GM21576 (cell line): ENCODE measurements around the gene ZNF487.
"Not testable (repeated sequence)": the region's sequence is repeated elsewhere in the genome, so short reads cannot be mapped to it uniquely, and the experiment has no call there.

ENCODE experiments used
- ATAC-seq: cut with Tn5 transposase; IDR thresholded peaks from one replicate; pipeline ENCODE4 v1.9.1; 2021; ENCODE audit warnings: mild to moderate bottlenecking, moderate library complexity; ENCODE audit not compliant: unreplicated experiment

Gene ZNF487

DNA sequence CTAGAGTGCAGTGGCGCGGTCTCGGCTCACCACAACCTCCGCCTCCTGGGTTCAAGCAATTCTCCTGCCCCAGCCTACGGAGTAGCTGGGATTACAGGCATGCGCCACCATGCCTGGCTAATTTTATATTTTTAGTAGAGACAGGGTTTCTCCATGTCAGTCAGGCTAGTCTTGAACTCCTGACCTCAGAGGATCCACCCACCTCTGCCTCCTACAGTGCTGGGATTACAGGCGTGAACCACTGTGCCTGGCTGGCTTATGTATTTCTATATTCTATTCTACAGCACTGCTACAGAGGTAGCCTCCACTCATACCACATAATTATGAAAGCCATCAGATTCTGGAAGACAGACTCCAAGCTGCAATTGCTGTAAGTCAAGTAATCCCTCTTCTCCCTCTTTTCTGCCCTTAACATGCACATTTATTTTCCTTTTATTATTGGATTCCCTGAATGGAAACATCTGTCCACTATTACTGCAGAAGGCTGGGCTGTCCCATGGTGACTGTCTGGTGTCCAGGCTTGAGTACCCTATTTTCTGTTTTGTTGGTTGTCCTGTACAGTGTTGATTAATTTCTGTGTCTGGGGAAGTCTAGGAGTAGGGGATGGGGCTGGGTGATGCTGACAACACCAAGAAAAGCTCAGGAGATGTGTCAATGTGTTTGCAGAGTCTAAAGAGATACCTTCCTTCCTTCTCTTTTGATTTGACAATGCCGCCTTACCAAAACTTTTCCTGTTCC is 5.8 kb upstream of the ZNF487 start:
- ATAC-seq: no peak

DNA sequence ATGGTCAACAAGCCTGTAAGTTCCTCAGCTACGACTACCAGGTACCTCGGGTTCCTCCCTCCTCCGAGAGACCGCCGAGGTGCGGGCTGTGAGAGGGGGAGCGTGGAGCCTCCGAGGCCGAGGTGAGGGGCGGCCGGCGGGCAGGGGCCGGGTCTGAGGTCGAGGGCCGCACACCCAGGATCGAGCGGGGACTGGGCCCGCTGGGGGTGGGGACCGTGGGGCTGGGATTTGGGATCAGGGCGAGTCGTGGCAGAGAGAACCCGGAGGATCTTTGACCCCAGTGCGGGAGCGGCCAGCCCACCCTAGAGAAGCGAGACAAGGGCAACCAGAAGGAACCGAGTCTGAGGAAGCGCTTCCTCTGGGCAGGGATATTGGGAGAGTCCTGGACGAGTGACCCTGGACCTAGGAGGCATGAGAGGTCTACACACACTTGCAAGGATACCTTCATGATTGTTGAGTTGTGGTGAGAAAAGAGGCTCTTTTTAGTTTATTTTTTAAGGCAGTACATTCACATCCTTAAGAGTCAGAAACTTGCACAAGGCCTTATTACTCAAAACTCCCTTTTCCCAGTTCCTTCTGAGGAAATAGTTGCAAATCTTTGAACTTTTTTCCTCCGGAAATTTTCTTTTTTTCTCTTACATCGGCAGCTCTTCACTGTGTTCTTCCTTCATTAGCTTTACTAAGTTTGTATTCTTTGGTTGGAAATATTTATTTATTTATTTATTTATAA is 395 bp downstream of the ZNF487 start:
- ATAC-seq: no peak

DNA sequence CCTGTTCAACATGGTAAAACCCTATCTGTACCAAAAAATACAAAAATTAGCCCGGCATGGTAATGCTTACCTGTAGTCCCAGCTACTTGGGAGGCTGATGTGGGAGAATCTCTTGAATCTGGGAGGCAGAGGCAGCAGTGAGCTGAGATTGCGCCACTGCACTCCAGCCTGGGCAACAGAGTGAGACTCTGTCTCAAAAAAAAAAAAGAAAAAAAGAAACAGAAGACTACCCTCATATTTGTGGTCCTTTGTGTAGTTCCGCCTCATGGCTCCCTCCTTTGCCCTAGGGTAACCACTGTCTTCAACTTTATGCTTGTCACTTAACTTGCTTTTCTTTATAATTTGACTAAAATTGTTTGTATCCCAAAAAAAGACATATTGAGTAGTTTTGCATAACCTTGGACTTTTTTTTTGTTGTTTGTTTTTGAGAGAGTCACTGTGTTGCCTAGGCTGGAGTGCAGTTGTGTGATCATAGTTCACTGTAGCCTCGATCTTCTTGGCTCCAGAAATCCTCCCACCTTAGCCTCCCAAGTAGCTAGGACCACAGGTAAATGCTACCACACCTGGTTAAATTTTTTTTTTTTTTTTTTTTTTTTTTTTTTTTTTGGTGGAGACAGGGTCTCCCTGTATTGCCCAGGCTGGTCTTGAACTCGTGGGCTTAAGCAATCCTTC is 3.7 kb downstream of the ZNF487 start:
- no peak for ATAC-seq

GRCh38 chr10:43444323-43444722 is 7.4 kb downstream of the ZNF487 start:
- no peak for ATAC-seq

DNA sequence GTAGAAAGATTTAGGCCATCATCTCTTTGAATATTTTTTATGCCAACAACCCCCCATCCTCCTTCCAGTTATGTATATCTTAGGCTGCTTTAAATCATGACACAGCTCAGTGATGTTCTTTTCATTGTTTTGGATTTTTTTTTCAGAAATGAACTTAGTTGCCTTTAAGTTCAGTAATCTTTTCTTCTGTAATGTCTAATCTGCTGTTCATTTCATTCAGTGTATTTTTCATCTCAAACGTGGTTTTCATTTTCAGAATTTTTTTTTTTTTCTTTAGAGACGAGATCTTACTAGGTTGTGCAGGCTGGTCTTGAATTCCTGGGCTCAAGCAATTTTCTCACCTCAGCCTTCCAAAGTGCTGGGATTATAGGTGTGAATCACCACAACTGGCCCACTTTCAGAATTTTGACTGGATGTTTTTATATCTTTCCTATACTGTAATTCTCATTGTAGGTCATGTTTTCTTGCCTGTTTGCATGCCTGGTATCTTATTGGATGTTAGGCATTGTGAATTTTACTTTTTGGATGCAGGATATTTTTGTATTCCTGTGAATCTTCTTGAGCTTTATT is 8.1 kb downstream of the ZNF487 start:
- ATAC-seq: no peak

- ATAC-seq: not testable (repeated sequence)
Observed at GRCh38 chr10:43446219-43447017, 9.5 kb downstream of the ZNF487 start.

DNA sequence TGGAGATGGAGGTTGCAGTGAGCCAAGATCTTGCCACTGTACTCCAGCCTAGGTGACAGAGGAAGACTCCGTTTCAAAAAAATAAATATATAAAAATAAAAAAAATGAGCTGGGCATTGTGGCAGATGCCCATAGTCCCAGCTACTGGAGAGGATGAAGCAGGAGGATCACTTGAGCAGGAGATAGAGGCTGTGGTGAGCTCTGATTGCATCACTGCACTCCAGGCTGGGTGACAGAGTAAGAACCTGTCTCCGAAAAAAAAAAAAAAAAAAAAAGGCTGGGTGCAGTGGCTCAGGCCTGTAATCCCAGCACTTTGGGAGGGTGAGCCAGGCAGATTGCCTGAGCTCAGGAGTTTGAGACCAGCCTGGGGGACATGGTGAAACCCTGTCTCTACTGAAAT is 11.8 kb downstream of the ZNF487 start:
- no peak for ATAC-seq

DNA sequence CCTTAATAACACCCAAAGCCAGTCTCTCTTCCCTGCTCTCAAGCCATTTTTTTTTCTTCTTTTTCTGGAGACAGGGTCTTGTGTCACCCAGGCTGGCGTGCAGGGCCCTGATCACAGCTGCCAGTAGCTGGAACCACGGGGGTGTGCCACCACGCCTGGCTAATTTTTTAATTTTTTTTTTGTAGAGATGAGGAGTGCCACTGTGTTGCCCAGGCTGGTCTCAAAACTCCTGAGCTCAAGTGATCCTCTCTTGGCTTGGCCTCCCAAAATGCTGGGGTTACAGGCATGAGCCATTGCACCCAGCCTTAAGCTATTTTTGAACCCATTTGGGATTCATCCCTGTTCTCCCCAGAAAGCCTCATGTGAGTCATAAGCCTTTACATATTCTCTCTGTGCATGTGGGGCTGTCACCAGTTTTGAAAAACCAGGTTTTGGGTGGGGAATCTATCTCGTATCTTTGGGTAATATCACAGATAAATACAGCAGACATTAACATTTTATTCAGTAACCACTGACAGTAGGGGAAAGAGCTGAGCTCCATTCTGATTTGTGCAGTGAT is 15.5 kb downstream of the ZNF487 start:
- ATAC-seq: no peak

DNA sequence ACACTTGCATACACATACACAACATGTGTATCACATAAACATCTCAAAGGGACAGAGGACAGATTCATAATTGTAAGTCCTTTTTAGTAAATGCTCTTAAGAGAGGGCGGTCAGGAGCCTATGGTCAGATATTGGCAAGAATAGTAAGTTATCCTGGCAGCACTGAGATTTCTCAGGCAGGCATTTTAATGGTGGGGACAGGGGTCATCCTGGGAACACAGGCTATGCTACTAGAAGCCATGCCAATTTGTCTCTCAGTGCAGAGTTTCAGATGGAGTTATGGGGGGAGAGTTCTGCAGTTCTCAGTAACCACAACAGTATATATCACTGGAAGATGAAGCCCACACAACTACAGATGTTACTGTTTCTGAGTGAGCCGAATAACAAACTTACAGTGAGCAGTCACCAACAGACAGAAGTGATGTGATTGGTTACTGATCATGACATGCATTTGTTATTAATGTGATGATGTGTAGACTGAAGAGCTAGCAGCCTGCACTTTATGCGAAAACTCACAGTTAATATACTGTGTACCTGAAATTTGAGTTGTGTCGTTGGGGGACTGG is 16.4 kb downstream of the ZNF487 start:
- peak; percentile 17 for ATAC-seq

- ATAC-seq: not testable (repeated sequence)
Observed at GRCh38 chr10:43454025-43454424, 17.1 kb downstream of the ZNF487 start.

DNA sequence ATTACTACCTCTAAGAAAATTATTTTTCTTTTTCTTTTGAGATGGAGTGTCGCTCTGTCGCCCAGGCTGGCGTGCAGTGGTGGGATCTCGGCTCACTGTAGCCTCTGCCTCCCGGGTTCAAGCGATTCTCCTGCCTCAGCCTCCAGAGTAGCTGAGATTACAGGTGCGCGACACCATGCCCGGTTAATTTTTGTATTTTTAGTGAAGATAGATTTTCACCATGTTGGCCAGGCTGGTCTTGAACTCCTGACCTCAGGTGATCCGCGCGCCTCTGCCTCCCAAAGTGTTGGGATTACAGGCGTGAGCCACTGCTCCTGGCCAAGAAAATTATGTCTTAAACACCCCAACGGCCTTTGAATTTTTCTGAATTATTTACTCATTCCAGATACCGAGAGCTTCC is 19.6 kb downstream of the ZNF487 start:
- ATAC-seq: not testable (repeated sequence)

GRCh38 chr10:43458227-43458626 is 21.3 kb downstream of the ZNF487 start:
- ATAC-seq: no peak

GRCh38 chr10:43461950-43462349 is 25.0 kb downstream of the ZNF487 start:
- ATAC-seq: peak; percentile 78

- ATAC-seq: not testable (repeated sequence)
Observed at GRCh38 chr10:43465086-43465735, 28.3 kb downstream of the ZNF487 start.

- ATAC-seq: not testable (repeated sequence)
Observed at GRCh38 chr10:43465736-43466120, 28.8 kb downstream of the ZNF487 start.

DNA sequence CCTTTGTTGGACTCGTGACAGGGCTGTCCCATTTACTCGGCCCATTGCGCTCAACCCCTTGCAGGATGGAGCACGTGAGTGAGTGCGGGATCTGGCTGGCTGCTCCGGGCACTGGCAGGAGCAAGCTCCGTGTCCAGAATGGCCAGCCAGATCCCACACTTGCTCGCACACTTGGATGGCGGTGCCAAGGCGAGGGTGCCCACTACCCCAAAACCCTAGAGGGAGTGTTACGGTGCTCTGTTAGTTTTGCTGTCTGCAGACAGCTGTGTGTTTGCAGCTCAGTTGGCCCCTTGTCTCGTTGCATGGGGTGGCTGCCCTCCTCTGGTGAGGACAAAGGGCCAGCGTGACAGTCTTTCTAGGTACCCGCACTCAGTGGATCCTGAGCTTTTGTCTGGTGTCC is 34.2 kb downstream of the ZNF487 start:
- ATAC-seq: no peak

- no peak for ATAC-seq
Observed at GRCh38 chr10:43471935-43472720, 35.2 kb downstream of the ZNF487 start.

- no peak for ATAC-seq
Observed at GRCh38 chr10:43479275-43479674, 42.4 kb downstream of the ZNF487 start.
